Measurements from ENCODE around the gene USP22. TPM values are rescaled to one million over a fixed set of nuclear protein-coding genes. Genes with fewer than 3 reads are reported as not detected.

Gene USP22
- total RNA-seq, 1 experiment from 2014 or later: 210 TPM

DNA sequence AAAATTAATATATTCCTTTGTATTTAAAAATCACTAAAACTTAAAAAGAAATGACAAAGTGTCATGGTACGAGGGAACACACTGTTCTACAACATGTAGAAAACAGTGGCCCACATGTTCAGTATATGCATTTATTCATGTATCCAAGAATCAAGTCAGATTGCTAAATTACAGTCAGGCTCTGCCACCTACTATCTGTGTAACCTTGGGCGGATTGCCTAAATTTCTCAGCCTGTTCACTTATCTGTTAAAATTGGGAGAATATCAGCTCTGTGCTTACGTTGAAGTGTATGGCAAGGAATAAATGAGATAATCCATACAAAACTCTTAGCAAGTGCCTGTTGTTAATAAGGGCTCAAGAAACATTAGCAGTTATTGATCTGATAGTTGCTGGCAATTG is 3.4 kb upstream of the USP22 start:
- Histone ChIP-seq H3K4me1 (ENCODE audit: control insufficient read depth in 1 of 2, insufficient read depth in 2 of 2, low read length in 2 of 2) (peaks cover 7 to 10% of the 10 kb centered on the region in 2 experiments), H3K36me3 (ENCODE audit: control insufficient read depth in 1 of 2, insufficient read depth in 2 of 2, low read length in 2 of 2) (no peaks in the 10 kb centered on the region), H3K9me3 (ENCODE audit: control insufficient read depth in 1 of 2, insufficient read depth in 1 of 2, low read depth in 1 of 2, low read length in 2 of 2) (no peaks in the 10 kb centered on the region), H3K4me3 (replicated peaks in 1 of 2; ENCODE audit: low read depth in 1 of 2, low read length in 2 of 2) (no peak overlapping the region), H3K4me2 (ENCODE audit: low read length) (no peak overlapping the region), H3K9ac (ENCODE audit: low read length) (no peak overlapping the region), H3K9me2 (ENCODE audit: insufficient read depth) (no peaks in the 10 kb centered on the region), H3K79me2 (ENCODE audit: insufficient read depth, low read length) (peaks cover 10% of the 10 kb centered on the region), H4K20me1 (ENCODE audit: insufficient read depth) (no peaks in the 10 kb centered on the region), H3K27ac (ENCODE audit: low read depth, low read length) (no peak overlapping the region), H2AFZ (ENCODE audit: low read depth, low read length, poor library complexity, severe bottlenecking) (no peak overlapping the region), H3K27me3 (ENCODE audit: insufficient read depth, low read length) (no peaks in the 10 kb centered on the region)
- ATAC-seq (no peak), DNase-seq (ENCODE audit: low read depth, low spot score) (no peak)
- no TSS peak for BruUV-seq (replicated peaks)
- ChIA-PET CTCF (no interaction called here), POLR2A (no interaction called here), RAD21 (ENCODE audit: low non-redundant PET in 1 of 2, low total read pairs in 2 of 2, uncharacterized antibody in 2 of 2, unreplicated experiment in 2 of 2) (no interaction called here)
- intact Hi-C loops (cut with micrococcal nuclease): no loop called here
- TF ChIP-seq, protein P1, sequence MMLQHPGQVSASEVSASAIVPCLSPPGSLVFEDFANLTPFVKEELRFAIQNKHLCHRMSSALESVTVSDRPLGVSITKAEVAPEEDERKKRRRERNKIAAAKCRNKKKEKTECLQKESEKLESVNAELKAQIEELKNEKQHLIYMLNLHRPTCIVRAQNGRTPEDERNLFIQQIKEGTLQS (IDR thresholded peaks at IDR 0.05): no peak
- TF ChIP-seq, protein P2, sequence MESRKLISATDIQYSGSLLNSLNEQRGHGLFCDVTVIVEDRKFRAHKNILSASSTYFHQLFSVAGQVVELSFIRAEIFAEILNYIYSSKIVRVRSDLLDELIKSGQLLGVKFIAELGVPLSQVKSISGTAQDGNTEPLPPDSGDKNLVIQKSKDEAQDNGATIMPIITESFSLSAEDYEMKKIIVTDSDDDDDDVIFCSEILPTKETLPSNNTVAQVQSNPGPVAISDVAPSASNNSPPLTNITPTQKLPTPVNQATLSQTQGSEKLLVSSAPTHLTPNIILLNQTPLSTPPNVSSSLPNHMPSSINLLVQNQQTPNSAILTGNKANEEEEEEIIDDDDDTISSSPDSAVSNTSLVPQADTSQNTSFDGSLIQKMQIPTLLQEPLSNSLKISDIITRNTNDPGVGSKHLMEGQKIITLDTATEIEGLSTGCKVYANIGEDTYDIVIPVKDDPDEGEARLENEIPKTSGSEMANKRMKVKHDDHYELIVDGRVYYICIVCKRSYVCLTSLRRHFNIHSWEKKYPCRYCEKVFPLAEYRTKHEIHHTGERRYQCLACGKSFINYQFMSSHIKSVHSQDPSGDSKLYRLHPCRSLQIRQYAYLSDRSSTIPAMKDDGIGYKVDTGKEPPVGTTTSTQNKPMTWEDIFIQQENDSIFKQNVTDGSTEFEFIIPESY (IDR thresholded peaks at IDR 0.05; ENCODE audit: extremely low read depth, insufficient replicate concordance, low read length): no peak
- no peak for TF ChIP-seq JUND (IDR thresholded peaks at IDR 0.05)

DNA sequence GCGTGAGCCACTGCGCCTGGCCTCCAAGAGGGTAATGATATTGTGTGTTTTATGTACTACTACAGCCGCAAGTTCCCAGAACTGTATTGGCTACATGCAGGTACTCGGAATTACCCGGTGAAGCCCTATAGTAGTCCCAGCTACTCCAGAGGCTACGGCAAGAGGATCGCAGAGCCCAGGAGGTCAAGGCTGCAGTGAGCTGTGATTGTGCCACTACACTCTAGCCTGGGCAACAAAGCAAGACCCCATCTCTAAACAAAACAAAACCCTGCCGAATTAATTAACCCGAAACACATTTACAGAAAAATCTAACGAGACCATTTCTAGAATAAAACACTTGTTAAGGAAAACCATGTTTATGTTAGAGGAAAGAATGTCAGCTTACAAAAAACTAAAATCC is 2.2 kb upstream of the USP22 start:
- Histone ChIP-seq H3K79me2 (ENCODE audit: insufficient read depth, low read length) (peaks cover 22% of the 10 kb centered on the region), H3K27ac (ENCODE audit: low read depth, low read length) (no peak overlapping the region), H3K9me2 (ENCODE audit: insufficient read depth) (no peaks in the 10 kb centered on the region), H2AFZ (ENCODE audit: low read depth, low read length, poor library complexity, severe bottlenecking) (no peak overlapping the region), H4K20me1 (ENCODE audit: insufficient read depth) (peaks cover 6% of the 10 kb centered on the region; the same call in 1 of the 2 replicates), H3K9me3 (ENCODE audit: control insufficient read depth in 1 of 2, insufficient read depth in 1 of 2, low read depth in 1 of 2, low read length in 2 of 2) (no peaks in the 10 kb centered on the region), H3K9ac (ENCODE audit: low read length) (no peak overlapping the region), H3K36me3 (ENCODE audit: control insufficient read depth in 1 of 2, insufficient read depth in 2 of 2, low read length in 2 of 2) (no peaks in the 10 kb centered on the region), H3K27me3 (ENCODE audit: insufficient read depth, low read length) (no peaks in the 10 kb centered on the region), H3K4me3 (replicated peaks in 1 of 2; ENCODE audit: low read depth in 1 of 2, low read length in 2 of 2) (no peak overlapping the region), H3K4me1 (ENCODE audit: control insufficient read depth in 1 of 2, insufficient read depth in 2 of 2, low read length in 2 of 2) (peaks cover 7 to 21% of the 10 kb centered on the region in 2 experiments), H3K4me2 (ENCODE audit: low read length) (no peak overlapping the region)
- DNase-seq (ENCODE audit: low read depth, low spot score): no peak
- no peak for ATAC-seq
- intact Hi-C loops (cut with micrococcal nuclease): loop anchor here (5.0 kb wide), 3 partner anchors 72 to 467 kb away; partner anchors contain the start of gene TMEM11
- ChIA-PET CTCF (interaction anchor here (2.7 kb wide), 1 partner anchor 74 kb away, joined by 14 read pairs; no protein-coding TSS in a partner anchor), RAD21 (ENCODE audit: low non-redundant PET in 1 of 2, low total read pairs in 2 of 2, uncharacterized antibody in 2 of 2, unreplicated experiment in 2 of 2) (no interaction called here), POLR2A (no interaction called here)
- no TSS peak for BruUV-seq (replicated peaks)
- TF ChIP-seq, protein P1 (IDR thresholded peaks at IDR 0.05): no peak
- no peak for TF ChIP-seq RAD21 (IDR thresholded peaks at IDR 0.05; ENCODE audit: low read depth)
- TF ChIP-seq, protein P2 (IDR thresholded peaks at IDR 0.05; ENCODE audit: extremely low read depth, insufficient replicate concordance, low read length): no peak
- TF ChIP-seq YY1 (IDR thresholded peaks at IDR 0.05; ENCODE audit: extremely low read depth, insufficient replicate concordance, low read depth, low read length): no peak
- no peak for TF ChIP-seq EZH2phosphoT487 (IDR thresholded peaks at IDR 0.05; ENCODE audit: borderline replicate concordance)
- TF ChIP-seq EGR1 (IDR thresholded peaks at IDR 0.05; ENCODE audit: low read depth): no peak
